Measurements from ENCODE around the gene DYSF.

The DYSF gene

GRCh38 chr2:71513721-71514120 lies 60.4 kb downstream of the DYSF start:
- H3K4me1 ChIP-seq (ENCODE audit: control insufficient read depth in 1 of 2, insufficient read depth in 1 of 2, low read depth in 1 of 2, low read length in 1 of 2), result peaks cover 0 to 6% of the 10 kb centered on the region in 2 experiments
- TF ChIP-seq CTCF (IDR thresholded peaks at IDR 0.05), result no peak
- no peaks in the 10 kb centered on the region for H3K27me3 ChIP-seq
- H3K27ac ChIP-seq, result no peak overlapping the region
- no peaks in the 10 kb centered on the region for H3K9me3 ChIP-seq
- H3K4me3 ChIP-seq (ENCODE audit: low read depth in 1 of 2, low read length in 1 of 2), result no peak overlapping the region
- H3K36me3 ChIP-seq, result peaks cover 94% of the 10 kb centered on the region

GRCh38 chr2:71516253-71516888 lies 63.0 kb downstream of the DYSF start:
- H3K27ac ChIP-seq, result no peak overlapping the region
- TF ChIP-seq CTCF (IDR thresholded peaks at IDR 0.05), result no peak
- H3K36me3 ChIP-seq, result peaks cover 100% of the 10 kb centered on the region
- H3K9me3 ChIP-seq, result no peaks in the 10 kb centered on the region
- H3K27me3 ChIP-seq, result no peaks in the 10 kb centered on the region
- H3K4me3 ChIP-seq (ENCODE audit: low read depth in 1 of 2, low read length in 1 of 2), result no peak overlapping the region
- no peaks in the 10 kb centered on the region for H3K4me1 ChIP-seq (ENCODE audit: control insufficient read depth in 1 of 2, insufficient read depth in 1 of 2, low read depth in 1 of 2, low read length in 1 of 2)

GRCh38 chr2:71517851-71518250 lies 64.5 kb downstream of the DYSF start:
- no peaks in the 10 kb centered on the region for H3K4me1 ChIP-seq (ENCODE audit: control insufficient read depth in 1 of 2, insufficient read depth in 1 of 2, low read depth in 1 of 2, low read length in 1 of 2)
- no peak overlapping the region for H3K27ac ChIP-seq
- no peaks in the 10 kb centered on the region for H3K27me3 ChIP-seq
- no peak for TF ChIP-seq CTCF (IDR thresholded peaks at IDR 0.05)
- H3K4me3 ChIP-seq (ENCODE audit: low read depth in 1 of 2, low read length in 1 of 2), result no peak overlapping the region
- H3K36me3 ChIP-seq, result peaks cover 100% of the 10 kb centered on the region
- H3K9me3 ChIP-seq, result no peaks in the 10 kb centered on the region

GRCh38 chr2:71521436-71521950 lies 68.1 kb downstream of the DYSF start:
- peaks cover 100% of the 10 kb centered on the region for H3K36me3 ChIP-seq
- H3K9me3 ChIP-seq, result no peaks in the 10 kb centered on the region
- no peak overlapping the region for H3K4me3 ChIP-seq (ENCODE audit: low read depth in 1 of 2, low read length in 1 of 2)
- no peak for TF ChIP-seq CTCF (IDR thresholded peaks at IDR 0.05)
- no peaks in the 10 kb centered on the region for H3K4me1 ChIP-seq (ENCODE audit: control insufficient read depth in 1 of 2, insufficient read depth in 1 of 2, low read depth in 1 of 2, low read length in 1 of 2)
- no peak overlapping the region for H3K27ac ChIP-seq
- H3K27me3 ChIP-seq, result no peaks in the 10 kb centered on the region

- Histone ChIP-seq H3K4me3 (ENCODE audit: low read depth in 1 of 2, low read length in 1 of 2) (no peak overlapping the region), H3K4me1 (ENCODE audit: control insufficient read depth in 1 of 2, insufficient read depth in 1 of 2, low read depth in 1 of 2, low read length in 1 of 2) (no peaks in the 10 kb centered on the region), H3K27me3 (no peaks in the 10 kb centered on the region), H3K36me3 (peaks cover 100% of the 10 kb centered on the region), H3K9me3 (no peaks in the 10 kb centered on the region), H3K27ac (no peak overlapping the region)
- no peak for TF ChIP-seq CTCF (IDR thresholded peaks at IDR 0.05)
Measured at GRCh38 chr2:71524476-71524875, 71.1 kb downstream of the DYSF start.
